Muscle of leg (tissue), 11 donors: ENCODE measurements around the gene KRTAP1-5. TPM values are rescaled to one million over a fixed set of nuclear protein-coding genes. Genes with fewer than 3 reads are reported as not detected.
A peak's percentile ranks its signal among the peaks of the same experiment; 100 is the strongest.

Experiments
- DNase-seq: peaks from one replicate; pipeline ENCODE4 v3.0.0; 2013
- H3K27ac ChIP-seq: one replicate; pipeline ENCODE4 v1.5.1; 2013; ENCODE audit warnings: mild to moderate bottlenecking, low read length, control low read depth
- H3K27me3 ChIP-seq: one replicate; pipeline ENCODE4 v1.6.1; 2013; ENCODE audit warnings: low read length; ENCODE audit not compliant: control insufficient read depth, insufficient read depth
- H3K36me3 ChIP-seq: one replicate; pipeline ENCODE4 v1.6.1; 2013; ENCODE audit warnings: low read length; ENCODE audit not compliant: control insufficient read depth, insufficient read depth
- H3K4me1 ChIP-seq: one replicate; pipeline ENCODE4 v1.6.1; 2013; ENCODE audit warnings: low read length; ENCODE audit not compliant: control insufficient read depth, insufficient read depth
- H3K4me3 ChIP-seq: one replicate; pipeline ENCODE4 v1.5.1; 2013; ENCODE audit warnings: low read length, control low read depth
- H3K9me3 ChIP-seq: replicated peaks from 2 replicates; pipeline ENCODE4 v1.6.1; 2013; ENCODE audit warnings: low read depth, low read length; ENCODE audit not compliant: control insufficient read depth
- WGBS: methylation state at CpG from one replicate; pipeline ENCODE4 v1.1.5; 2013; ENCODE audit warnings: missing lambda C conversion rate; ENCODE audit not compliant: insufficient coverage; 5-methylcytosine and 5-hydroxymethylcytosine counted together
- polyA plus RNA-seq, 8 donors: library from polyadenylated mRNA; unstranded; fragments of 120-200 nt; gene quantifications; one replicate each; pipeline versions ENCODE4 v1.2.1 to v1.2.3, GENCODE V29; 2013; ENCODE audit warnings: inconsistent platforms in 1 of 8, low replicate concordance in 1 of 8; ENCODE audit not compliant: insufficient read length in 8 of 8, insufficient read depth in 1 of 8
- total RNA-seq: library from RNA; stranded (reverse); fragments of 120-200 nt; gene quantifications from one replicate; pipeline ENCODE4 v1.2.4, GENCODE V29; 2013

KRTAP1-5 gene
- total and polyA plus RNA-seq, 9 donors = not detected

DNA sequence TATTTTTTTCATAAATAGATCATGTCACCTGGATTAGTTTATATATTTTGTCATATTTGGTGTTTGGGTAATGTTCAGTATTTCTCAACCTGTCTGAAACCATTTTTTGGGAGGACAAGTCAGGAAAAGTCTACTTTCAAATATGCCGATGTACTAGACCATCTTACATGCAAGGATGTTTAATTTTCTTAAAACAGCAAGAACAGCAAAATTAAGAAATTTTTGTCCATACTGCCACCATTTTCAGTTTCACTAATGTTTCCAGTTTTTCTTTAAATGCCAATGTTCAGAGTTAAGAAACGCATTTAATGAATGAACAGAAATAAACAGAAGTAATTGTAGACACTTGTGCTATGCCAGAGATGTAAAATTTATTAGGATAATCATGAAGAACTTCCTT, 33.9 kb downstream of the KRTAP1-5 start:
- peaks cover 3% of the 10 kb centered on the region for H3K27me3 ChIP-seq
- no peak overlapping the region for H3K4me3 ChIP-seq
- H3K27ac ChIP-seq = no peak overlapping the region

DNA sequence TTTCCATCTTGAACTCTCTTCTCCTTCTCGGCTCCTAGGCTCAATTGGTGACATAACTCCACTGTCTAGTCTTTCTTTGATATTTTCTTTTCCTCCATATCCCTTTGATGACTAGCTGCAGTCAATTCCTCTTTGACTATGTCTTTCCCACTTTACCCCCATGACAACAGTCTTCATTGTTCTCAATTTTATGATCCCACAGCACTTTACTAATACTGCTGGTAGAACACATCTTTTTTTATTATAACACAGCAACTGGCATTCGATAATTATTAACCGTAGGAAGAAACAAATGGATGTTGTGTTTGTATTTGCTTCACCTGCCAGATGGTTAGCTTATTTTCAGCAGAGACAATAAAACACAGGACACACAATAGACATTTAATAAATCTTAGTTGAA, 34.3 kb downstream of the KRTAP1-5 start:
- Histone ChIP-seq H3K36me3 (no peaks in the 10 kb centered on the region), H3K27ac (no peak overlapping the region), H3K9me3 (no peaks in the 10 kb centered on the region), H3K4me1 (no peaks in the 10 kb centered on the region), H3K27me3 (peaks cover 3% of the 10 kb centered on the region), H3K4me3 (no peak overlapping the region)
- 90% methylated on average over 1 of the region's 3 CpGs for WGBS
- DNase-seq = no peak

More for the DNA sequence above, 33.9 kb downstream of the KRTAP1-5 start:
- Histone ChIP-seq H3K9me3 (no peaks in the 10 kb centered on the region), H3K4me1 (no peaks in the 10 kb centered on the region), H3K36me3 (no peaks in the 10 kb centered on the region)
- no peak for DNase-seq
- no CpG with 5 or more reads among the region's 2 CpGs for WGBS

DNA sequence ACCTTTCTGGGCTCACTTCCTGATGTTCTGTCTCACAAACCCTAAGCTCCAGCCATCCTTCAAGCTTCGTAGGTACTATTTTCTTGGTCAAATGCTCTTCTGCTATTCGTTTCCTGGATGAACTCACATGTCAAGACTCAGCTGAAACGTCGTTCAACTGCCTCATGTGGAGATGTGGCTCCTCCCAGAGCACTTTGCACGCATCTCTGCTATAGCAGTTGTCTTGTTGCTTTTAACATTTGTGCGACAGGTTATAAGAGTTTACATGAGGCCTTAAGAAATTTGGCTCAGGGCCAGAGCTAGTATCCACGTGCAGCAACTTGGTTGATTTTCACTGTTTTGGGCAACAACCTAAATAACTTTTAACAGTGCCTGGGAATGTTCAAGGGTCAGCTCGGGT, 40.1 kb downstream of the KRTAP1-5 start:
- Histone ChIP-seq H3K4me3 (no peak overlapping the region), H3K4me1 (no peaks in the 10 kb centered on the region), H3K36me3 (no peaks in the 10 kb centered on the region), H3K27me3 (peaks cover 3% of the 10 kb centered on the region), H3K27ac (no peak overlapping the region), H3K9me3 (no peaks in the 10 kb centered on the region)
- 53% methylated on average over 3 of the region's 8 CpGs for WGBS
- peak; percentile 15 for DNase-seq

DNA sequence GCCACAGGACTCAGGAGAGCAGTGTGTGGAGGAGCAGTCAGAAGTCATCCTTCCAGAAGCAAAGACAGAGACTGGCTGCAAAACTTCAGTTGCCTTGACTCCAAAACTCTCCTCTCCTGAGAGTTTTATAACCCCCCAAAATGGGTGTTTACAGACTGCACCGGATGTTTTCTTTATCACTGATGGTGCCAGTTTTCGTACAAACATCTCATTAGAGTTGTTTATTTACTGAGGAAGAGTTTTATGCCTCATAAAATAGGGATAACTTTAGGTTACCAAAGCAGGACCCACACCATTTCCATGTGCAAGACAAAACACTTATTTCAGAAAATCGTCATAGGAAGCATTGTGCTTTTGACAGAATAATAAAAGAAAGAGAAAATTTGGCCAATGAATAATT, 42.8 kb downstream of the KRTAP1-5 start, which contains the start of gene KRT40:
KRT40 (minus strand) TSS at position 101 of the 400 bp plus-strand sequence; CDS start at position 48, 53 bp downstream.
- peaks cover 3% of the 10 kb centered on the region for H3K27me3 ChIP-seq
- no peak for DNase-seq
- no peak within 1 kb of the TSS for H3K4me3 ChIP-seq
- H3K27ac ChIP-seq = no peak within 1 kb of the TSS
- WGBS = no CpG with 5 or more reads among the region's 3 CpGs
- no peaks in the 10 kb centered on the region for H3K36me3 ChIP-seq
- no peaks in the 10 kb centered on the region for H3K9me3 ChIP-seq
- peaks cover 14% of the 10 kb centered on the region for H3K4me1 ChIP-seq

DNA sequence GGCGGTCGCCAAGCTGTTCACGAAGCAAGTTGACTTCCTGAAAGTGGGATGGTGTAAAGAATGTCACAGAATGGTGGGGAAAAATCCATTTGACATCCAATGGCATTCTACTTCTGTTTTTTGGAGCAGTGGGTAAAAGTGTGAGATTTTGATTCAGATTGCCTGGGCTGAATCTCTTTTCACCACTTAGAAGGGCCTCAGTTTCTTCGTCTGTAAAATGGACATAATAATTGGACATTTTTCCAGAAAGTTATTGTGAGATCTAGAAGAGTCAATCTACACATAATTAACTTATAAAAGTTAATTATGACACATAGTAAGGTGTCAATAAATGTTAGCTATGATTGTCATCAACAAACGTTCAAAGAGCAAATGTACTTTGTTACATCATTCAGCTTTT, 45.9 kb downstream of the KRTAP1-5 start:
- H3K27ac ChIP-seq = peak overlapping the region; percentile 67
- peaks cover 4% of the 10 kb centered on the region for H3K27me3 ChIP-seq
- H3K36me3 ChIP-seq = no peaks in the 10 kb centered on the region
- 17% methylated on average over 3 of the region's 5 CpGs for WGBS
- H3K4me3 ChIP-seq = no peak overlapping the region
- DNase-seq = no peak
- H3K4me1 ChIP-seq = peaks cover 19% of the 10 kb centered on the region
- H3K9me3 ChIP-seq = no peaks in the 10 kb centered on the region

DNA sequence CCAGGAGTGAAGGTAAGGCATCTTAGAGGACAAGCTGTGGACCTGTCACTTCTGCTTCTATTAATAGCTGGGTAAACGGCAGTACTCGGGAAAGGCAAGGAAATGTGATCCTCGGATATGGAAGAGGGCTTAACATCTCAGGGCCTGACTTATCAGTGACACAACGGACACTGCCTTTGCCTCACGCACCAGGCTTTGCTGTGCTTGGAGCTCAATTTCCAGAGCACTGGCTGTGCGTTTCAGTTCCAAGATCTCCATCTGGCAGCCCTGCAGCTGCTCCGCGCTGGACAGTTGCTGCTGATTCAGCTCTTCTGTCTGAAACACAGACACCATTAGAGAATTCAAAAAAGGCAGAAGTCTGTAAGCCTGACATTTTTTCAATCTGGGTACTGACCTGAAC, 46.4 kb downstream of the KRTAP1-5 start:
- Histone ChIP-seq H3K36me3 (no peaks in the 10 kb centered on the region), H3K27ac (peak overlapping the region; percentile 67), H3K4me3 (no peak overlapping the region), H3K4me1 (peaks cover 19% of the 10 kb centered on the region), H3K9me3 (no peaks in the 10 kb centered on the region), H3K27me3 (peaks cover 6% of the 10 kb centered on the region)
- peak; percentile 94 for DNase-seq
- WGBS = 11% methylated on average over 7 of the region's 8 CpGs

DNA sequence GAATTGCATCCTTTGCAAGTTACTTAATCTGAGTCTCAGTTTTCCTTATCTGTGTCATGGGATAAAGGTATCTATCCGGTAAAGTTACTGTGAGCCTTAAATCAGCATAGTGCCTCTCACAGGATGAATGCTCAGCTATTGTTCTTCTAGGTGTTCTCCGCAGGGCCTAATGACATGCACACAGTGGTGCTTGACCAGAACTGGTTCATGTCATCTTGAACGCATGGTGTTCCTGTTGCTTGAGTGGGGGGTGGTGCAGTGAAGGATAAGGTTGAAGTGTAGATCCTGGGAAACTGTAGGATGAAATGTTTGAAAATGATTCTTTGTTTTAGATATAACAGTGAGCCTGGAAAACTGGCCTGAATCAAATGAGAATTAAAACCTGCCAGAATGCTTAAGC, 46.9 kb downstream of the KRTAP1-5 start:
- 47% methylated on average over 3 of the region's 3 CpGs for WGBS
- H3K27ac ChIP-seq = peak overlapping the region; percentile 48

DNA sequence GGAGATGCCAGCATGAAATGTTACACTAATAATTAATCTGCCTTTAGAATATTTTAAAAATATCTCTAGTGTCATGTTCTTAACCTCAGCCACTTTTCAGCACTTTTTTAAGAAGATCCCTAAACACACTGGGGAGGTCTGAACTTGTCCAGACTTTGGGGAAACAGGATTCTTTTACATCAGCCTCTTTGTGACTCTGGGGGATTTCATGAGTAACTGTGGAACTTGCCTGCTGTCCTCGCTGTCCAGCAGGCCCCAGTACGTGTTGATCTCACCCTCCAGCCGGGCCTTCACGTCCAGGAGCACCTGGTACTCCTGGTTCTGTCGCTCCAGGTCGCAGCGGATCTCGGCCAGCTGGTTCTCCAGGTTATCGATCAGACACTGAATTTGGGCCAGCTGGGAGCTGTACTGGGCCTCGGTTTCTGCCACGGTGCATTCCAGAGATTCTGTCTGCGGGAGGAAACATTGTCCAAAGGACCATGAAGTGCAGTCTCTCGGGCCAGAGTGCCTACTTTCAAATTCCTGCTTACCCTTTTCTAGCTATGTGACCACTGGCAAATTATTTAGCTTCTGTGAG, 48.3 kb downstream of the KRTAP1-5 start:
- DNase-seq = peak; percentile 15
- WGBS = 55% methylated on average over 13 of the region's 13 CpGs
- Histone ChIP-seq H3K27me3 (peaks cover 2% of the 10 kb centered on the region), H3K27ac (no peak overlapping the region), H3K9me3 (no peaks in the 10 kb centered on the region), H3K36me3 (no peaks in the 10 kb centered on the region), H3K4me1 (peaks cover 19% of the 10 kb centered on the region), H3K4me3 (no peak overlapping the region)

More for the DNA sequence above, 46.9 kb downstream of the KRTAP1-5 start:
- H3K4me3 ChIP-seq = no peak overlapping the region
- no peak for DNase-seq
- H3K9me3 ChIP-seq = no peaks in the 10 kb centered on the region
- peaks cover 6% of the 10 kb centered on the region for H3K27me3 ChIP-seq
- peaks cover 19% of the 10 kb centered on the region for H3K4me1 ChIP-seq
- no peaks in the 10 kb centered on the region for H3K36me3 ChIP-seq

Other genes starting within 250 kb of the KRTAP1-5 start
Only the 30 nearest of the 38 such genes appear.
- gene KRT10, start 204.6 kb downstream of the KRTAP1-5 start, total RNA-seq = 11.6 TPM
- gene KRT10, start 204.6 kb downstream of the KRTAP1-5 start, polyA plus RNA-seq = 100 to 1,000 TPM in 1 of 8 donors, 10 to 100 TPM in 7; 33.5 to 261 (median 47.3) TPM
- not detected for gene KRT12, start 160.0 kb downstream of the KRTAP1-5 start, total RNA-seq
- 1 to 10 TPM in 1 of 8 donors, under 1 TPM in 7; 0.14 to 1.2 (median 0.22) TPM for gene KRT12, start 160.0 kb downstream of the KRTAP1-5 start, polyA plus RNA-seq
- not detected for gene KRT20, start 142.0 kb downstream of the KRTAP1-5 start, total RNA-seq
- gene KRT20, start 142.0 kb downstream of the KRTAP1-5 start, polyA plus RNA-seq = under 1 TPM in 4 of 8 donors, not detected in 4; 0.13 to 0.59 (median 0.35) TPM
- gene KRT23, start 89.6 kb downstream of the KRTAP1-5 start, total RNA-seq = 0.27 TPM
- gene KRT23, start 89.6 kb downstream of the KRTAP1-5 start, polyA plus RNA-seq = 1 to 10 TPM in 1 of 8 donors, under 1 TPM in 6, not detected in 1; 0.08 to 6.5 (median 0.22) TPM
- 3.8 TPM for gene KRT39, start 60.3 kb downstream of the KRTAP1-5 start, total RNA-seq
- gene KRT39, start 60.3 kb downstream of the KRTAP1-5 start, polyA plus RNA-seq = 1 to 10 TPM; 2.1 to 8.1 (median 6.3) TPM
- 11.0 TPM for gene KRT40, start 42.9 kb downstream of the KRTAP1-5 start, total RNA-seq
- gene KRT40, start 42.9 kb downstream of the KRTAP1-5 start, polyA plus RNA-seq = 10 to 100 TPM in 4 of 8 donors, 1 to 10 TPM in 4; 3.7 to 16.2 (median 10.1) TPM
- gene KRTAP3-3, start 33.0 kb downstream of the KRTAP1-5 start, total RNA-seq = not detected
- gene KRTAP3-3, start 33.0 kb downstream of the KRTAP1-5 start, polyA plus RNA-seq = under 1 TPM in 1 of 8 donors, not detected in 7; 0.40 TPM
- 0.18 TPM for gene KRTAP3-2, start 27.3 kb downstream of the KRTAP1-5 start, total RNA-seq
- gene KRTAP3-2, start 27.3 kb downstream of the KRTAP1-5 start, polyA plus RNA-seq = 1 to 10 TPM in 1 of 8 donors, under 1 TPM in 7; 0.25 to 1.6 (median 0.61) TPM
- gene KRTAP3-1, start 18.1 kb downstream of the KRTAP1-5 start, total RNA-seq = not detected
- not detected for gene KRTAP3-1, start 18.1 kb downstream of the KRTAP1-5 start, polyA plus RNA-seq
- gene KRTAP1-4, start 3.0 kb upstream of the KRTAP1-5 start, total RNA-seq = not detected
- gene KRTAP1-4, start 3.0 kb upstream of the KRTAP1-5 start, polyA plus RNA-seq = not detected
- gene KRTAP1-3, start 7.7 kb upstream of the KRTAP1-5 start, total RNA-seq = not detected
- under 1 TPM in 2 of 8 donors, not detected in 6; 0.12 to 0.32 TPM for gene KRTAP1-3, start 7.7 kb upstream of the KRTAP1-5 start, polyA plus RNA-seq
- not detected for gene KRTAP1-1, start 14.2 kb upstream of the KRTAP1-5 start, total RNA-seq
- gene KRTAP1-1, start 14.2 kb upstream of the KRTAP1-5 start, polyA plus RNA-seq = not detected
- gene KRTAP2-1, start 20.1 kb upstream of the KRTAP1-5 start, total RNA-seq = not detected
- gene KRTAP2-1, start 20.1 kb upstream of the KRTAP1-5 start, polyA plus RNA-seq = not detected
- not detected for gene KRTAP2-2, start 28.0 kb upstream of the KRTAP1-5 start, total RNA-seq
- not detected for gene KRTAP2-2, start 28.0 kb upstream of the KRTAP1-5 start, polyA plus RNA-seq
- not detected for gene KRTAP2-3, start 32.9 kb upstream of the KRTAP1-5 start, total RNA-seq
- not detected for gene KRTAP2-3, start 32.9 kb upstream of the KRTAP1-5 start, polyA plus RNA-seq
- gene KRTAP2-4, start 38.7 kb upstream of the KRTAP1-5 start, total RNA-seq = not detected
- gene KRTAP2-4, start 38.7 kb upstream of the KRTAP1-5 start, polyA plus RNA-seq = not detected
- not detected for gene KRTAP4-7, start 56.9 kb upstream of the KRTAP1-5 start, total RNA-seq
- gene KRTAP4-7, start 56.9 kb upstream of the KRTAP1-5 start, polyA plus RNA-seq = not detected
- gene KRTAP4-8, start 70.9 kb upstream of the KRTAP1-5 start, total RNA-seq = not detected
- not detected for gene KRTAP4-8, start 70.9 kb upstream of the KRTAP1-5 start, polyA plus RNA-seq
- gene KRTAP4-16, start 75.0 kb upstream of the KRTAP1-5 start, total RNA-seq = not detected
- not detected for gene KRTAP4-16, start 75.0 kb upstream of the KRTAP1-5 start, polyA plus RNA-seq
- not detected for gene KRTAP4-9, start 78.2 kb upstream of the KRTAP1-5 start, total RNA-seq
- under 1 TPM in 1 of 8 donors, not detected in 7; 0.31 TPM for gene KRTAP4-9, start 78.2 kb upstream of the KRTAP1-5 start, polyA plus RNA-seq
- not detected for gene KRTAP4-11, start 91.2 kb upstream of the KRTAP1-5 start, total RNA-seq
- not detected for gene KRTAP4-11, start 91.2 kb upstream of the KRTAP1-5 start, polyA plus RNA-seq
- not detected for gene KRTAP4-12, start 97.0 kb upstream of the KRTAP1-5 start, total RNA-seq
- not detected for gene KRTAP4-12, start 97.0 kb upstream of the KRTAP1-5 start, polyA plus RNA-seq
- not detected for gene KRTAP4-6, start 113.3 kb upstream of the KRTAP1-5 start, total RNA-seq
- gene KRTAP4-6, start 113.3 kb upstream of the KRTAP1-5 start, polyA plus RNA-seq = not detected
- not detected for gene KRTAP4-5, start 122.6 kb upstream of the KRTAP1-5 start, total RNA-seq
- not detected for gene KRTAP4-5, start 122.6 kb upstream of the KRTAP1-5 start, polyA plus RNA-seq
- not detected for gene KRTAP4-4, start 133.5 kb upstream of the KRTAP1-5 start, total RNA-seq
- gene KRTAP4-4, start 133.5 kb upstream of the KRTAP1-5 start, polyA plus RNA-seq = not detected
- not detected for gene KRTAP4-3, start 141.0 kb upstream of the KRTAP1-5 start, total RNA-seq
- gene KRTAP4-3, start 141.0 kb upstream of the KRTAP1-5 start, polyA plus RNA-seq = not detected
- not detected for gene KRTAP4-2, start 151.0 kb upstream of the KRTAP1-5 start, total RNA-seq
- gene KRTAP4-2, start 151.0 kb upstream of the KRTAP1-5 start, polyA plus RNA-seq = not detected
- gene KRTAP4-1, start 157.7 kb upstream of the KRTAP1-5 start, total RNA-seq = not detected
- gene KRTAP4-1, start 157.7 kb upstream of the KRTAP1-5 start, polyA plus RNA-seq = not detected
- gene KRTAP9-1, start 162.7 kb upstream of the KRTAP1-5 start, total RNA-seq = not detected
- gene KRTAP9-1, start 162.7 kb upstream of the KRTAP1-5 start, polyA plus RNA-seq = not detected
- gene KRTAP9-2, start 199.4 kb upstream of the KRTAP1-5 start, total RNA-seq = not detected
- not detected for gene KRTAP9-2, start 199.4 kb upstream of the KRTAP1-5 start, polyA plus RNA-seq